Osteocyte (in vitro differentiated cells): ENCODE data around the gene WDR86. TPM values are rescaled to one million over a fixed set of nuclear protein-coding genes. Genes with fewer than 3 reads are reported as not detected.

Source experiments
- DNase-seq: peaks from one replicate; pipeline ENCODE4 v3.0.0; 2021; ENCODE audit warnings: mixed read lengths; ENCODE audit not compliant: unreplicated experiment; ENCODE audit errors: extremely low spot score
- H3K27ac Mint-ChIP-seq: one replicate; pipeline ENCODE4 v1.8.0; 2021; ENCODE audit warnings: mild to moderate bottlenecking, mixed read lengths; ENCODE audit not compliant: unreplicated experiment
- H3K27me3 Mint-ChIP-seq: one replicate; pipeline ENCODE4 v1.8.0; 2021; ENCODE audit warnings: mixed read lengths; ENCODE audit not compliant: unreplicated experiment
- H3K36me3 Mint-ChIP-seq: one replicate; pipeline ENCODE4 v1.8.0; 2021; ENCODE audit warnings: mixed read lengths; ENCODE audit not compliant: unreplicated experiment
- H3K4me1 Mint-ChIP-seq: one replicate; pipeline ENCODE4 v1.8.0; 2021; ENCODE audit warnings: mixed read lengths; ENCODE audit not compliant: unreplicated experiment
- H3K4me3 Mint-ChIP-seq: one replicate; pipeline ENCODE4 v1.8.0; 2021; ENCODE audit warnings: mild to moderate bottlenecking, moderate library complexity, mixed read lengths; ENCODE audit not compliant: unreplicated experiment
- H3K9me3 Mint-ChIP-seq: one replicate; pipeline ENCODE4 v1.8.0; 2021; ENCODE audit warnings: mixed read lengths; ENCODE audit not compliant: unreplicated experiment
- CTCF ChIP-seq: fragments of 200-600 bp; sonication (generic); IDR thresholded peaks from 2 replicates; pipeline ENCODE4 v1.5.0; 2021; ENCODE audit warnings: antibody characterized with exemption, mild to moderate bottlenecking, moderate library complexity
- total RNA-seq: library from RNA; stranded (reverse); gene quantifications from 2 replicates; pipeline ENCODE4 v1.2.1, GENCODE V29; 2021

Gene WDR86
- total RNA-seq, 1 donor from 2014 or later: not detected

GRCh38 chr7:151439855-151440798 is 30.3 kb upstream of the WDR86 start, which contains the start of gene CRYGN:
Gene CRYGN (minus strand): TSS chr7:151440141. CDS start chr7:151439917, 224 bp downstream.
- peak within 1 kb of the TSS; percentile 44 for H3K4me3 Mint-ChIP-seq
- TF ChIP-seq CTCF: no peak
- H3K4me1 Mint-ChIP-seq: peaks cover 26% of the 10 kb centered on the region
- no peak within 1 kb of the TSS for H3K27ac Mint-ChIP-seq
- DNase-seq: no peak
- H3K36me3 Mint-ChIP-seq: no peaks in the 10 kb centered on the region
- H3K27me3 Mint-ChIP-seq: peaks cover 14% of the 10 kb centered on the region
- H3K9me3 Mint-ChIP-seq: no peaks in the 10 kb centered on the region

GRCh38 chr7:151438864-151439601 is 29.2 kb upstream of the WDR86 start:
- TF ChIP-seq CTCF: no peak
- no peak for DNase-seq
- no peaks in the 10 kb centered on the region for H3K9me3 Mint-ChIP-seq
- H3K4me3 Mint-ChIP-seq: no peak overlapping the region
- peaks cover 11% of the 10 kb centered on the region for H3K27me3 Mint-ChIP-seq
- no peaks in the 10 kb centered on the region for H3K36me3 Mint-ChIP-seq
- no peak overlapping the region for H3K27ac Mint-ChIP-seq
- peaks cover 26% of the 10 kb centered on the region for H3K4me1 Mint-ChIP-seq

- H3K36me3 Mint-ChIP-seq: no peaks in the 10 kb centered on the region
- DNase-seq: no peak
- peaks cover 26% of the 10 kb centered on the region for H3K4me1 Mint-ChIP-seq
- H3K9me3 Mint-ChIP-seq: no peaks in the 10 kb centered on the region
- H3K4me3 Mint-ChIP-seq: no peak overlapping the region
- peaks cover 10% of the 10 kb centered on the region for H3K27me3 Mint-ChIP-seq
- no peak for TF ChIP-seq CTCF
- H3K27ac Mint-ChIP-seq: no peak overlapping the region
Measured at GRCh38 chr7:151437866-151438516, 28.2 kb upstream of the WDR86 start.

DNA sequence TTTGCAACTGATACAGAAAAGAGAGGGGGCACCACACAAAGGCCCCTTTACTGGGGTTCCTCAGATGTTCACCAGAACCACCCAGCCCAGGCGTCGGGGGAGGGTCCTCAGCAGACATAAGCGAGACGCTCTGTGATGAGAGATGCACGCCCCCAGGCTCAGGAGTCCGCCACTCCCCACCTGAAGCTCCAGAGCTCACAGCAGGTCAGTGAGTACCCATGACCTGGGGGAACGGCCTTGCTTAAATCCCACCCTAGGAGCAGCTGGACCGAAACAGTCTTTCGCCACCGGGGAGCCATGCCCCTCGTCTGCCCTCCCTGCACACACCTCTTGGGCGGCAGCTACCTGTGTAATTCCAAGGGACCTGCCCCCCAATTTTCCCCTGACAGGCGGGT is 27.3 kb upstream of the WDR86 start:
- no peak for TF ChIP-seq CTCF
- peaks cover 26% of the 10 kb centered on the region for H3K4me1 Mint-ChIP-seq
- H3K27me3 Mint-ChIP-seq: peaks cover 6% of the 10 kb centered on the region
- H3K27ac Mint-ChIP-seq: no peak overlapping the region
- no peak for DNase-seq
- no peaks in the 10 kb centered on the region for H3K36me3 Mint-ChIP-seq
- H3K9me3 Mint-ChIP-seq: no peaks in the 10 kb centered on the region
- H3K4me3 Mint-ChIP-seq: no peak overlapping the region
